GM19240 (cell line): ENCODE measurements around the gene HSBP1.

ENCODE experiments used
- DNase-seq: peaks from one replicate; pipeline ENCODE4 v3.0.0; 2011; ENCODE audit warnings: low spot score; ENCODE audit not compliant: insufficient read length

The HSBP1 gene

DNA sequence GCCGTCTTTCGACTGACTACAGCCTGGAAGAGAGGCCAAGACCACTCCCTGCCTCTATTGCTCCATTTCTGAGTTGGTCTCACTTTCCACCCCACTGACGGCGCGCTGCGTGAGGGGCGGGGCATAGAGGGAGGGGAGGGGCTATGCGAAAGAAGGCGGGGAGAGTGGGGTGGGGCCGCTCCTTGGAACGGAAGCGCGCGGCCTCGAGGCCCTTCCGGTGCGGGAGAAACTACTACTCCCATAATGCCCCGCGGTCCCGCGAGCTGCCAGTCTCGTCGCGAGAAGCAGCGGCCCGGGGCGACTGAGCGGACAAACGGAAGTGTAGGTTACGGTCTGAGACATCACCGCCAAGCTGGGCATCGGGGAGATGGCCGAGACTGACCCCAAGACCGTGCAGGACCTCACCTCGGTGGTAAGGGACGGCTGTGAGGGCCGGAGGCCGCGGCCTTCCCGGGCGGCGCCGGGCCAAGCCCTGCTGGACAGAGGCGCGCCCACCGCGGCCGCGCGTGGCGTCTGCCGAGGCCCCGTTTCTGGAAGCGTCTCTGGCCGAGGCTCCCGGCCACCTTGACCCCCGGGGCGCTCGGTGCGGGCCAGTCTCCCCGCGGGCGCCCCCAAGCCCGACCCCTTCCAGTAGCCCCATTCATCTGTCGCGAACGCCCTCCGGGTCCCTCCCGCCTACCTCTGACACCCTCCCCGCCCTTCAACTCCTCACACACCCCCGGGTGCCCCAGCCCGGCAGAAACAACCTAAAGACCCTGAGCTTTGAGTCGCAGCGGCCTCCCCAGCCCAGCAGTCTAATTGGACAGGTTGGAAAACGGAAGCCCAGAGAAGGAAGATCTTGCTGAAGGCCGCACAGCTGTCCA, at the start of gene HSBP1:
TSS of gene HSBP1 (plus strand) at position 269 of the 863 bp plus-strand sequence. CDS start at position 368, 99 bp downstream.
- DNase-seq: peak; percentile 93

DNA sequence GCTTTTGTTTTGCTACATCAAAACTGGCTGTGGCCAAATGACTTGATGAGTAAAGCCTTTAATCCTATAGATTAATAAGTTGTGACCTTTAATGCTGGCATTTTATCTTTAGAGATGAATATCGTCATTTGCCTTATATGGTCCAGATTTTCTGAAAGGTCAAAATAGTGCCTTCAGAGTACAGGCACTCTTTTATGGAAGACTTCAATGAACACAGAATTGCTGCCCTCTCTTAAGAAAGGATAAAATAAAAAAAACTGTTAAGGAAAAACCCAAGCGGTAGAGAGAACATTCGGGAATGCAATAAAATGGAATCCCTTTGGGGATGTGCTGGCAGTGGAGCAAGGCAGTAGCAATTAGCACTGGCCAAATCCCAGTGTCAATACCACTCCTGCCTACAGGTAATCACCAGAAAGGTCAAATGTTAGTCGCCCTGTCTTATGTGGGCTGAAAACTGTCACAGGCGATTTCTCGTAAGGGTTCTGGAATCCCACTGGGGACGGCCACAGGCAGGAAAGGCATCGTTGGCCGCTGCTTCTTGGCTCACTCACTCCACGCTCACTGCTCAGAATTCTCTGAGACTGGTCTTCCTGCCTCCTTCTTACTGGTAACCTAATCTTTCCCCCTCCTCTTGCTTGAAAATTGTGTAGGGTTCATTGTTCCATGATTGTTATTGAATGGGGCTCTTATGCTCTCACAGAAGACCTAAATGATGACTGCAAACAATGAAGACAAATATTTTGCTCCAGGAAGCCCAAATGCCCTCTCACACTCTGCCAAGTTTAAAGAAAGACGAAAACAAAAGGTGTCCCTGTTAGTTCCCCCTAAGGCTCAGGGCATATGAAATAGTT, 45.4 kb upstream of the HSBP1 start:
- DNase-seq: no peak

DNA sequence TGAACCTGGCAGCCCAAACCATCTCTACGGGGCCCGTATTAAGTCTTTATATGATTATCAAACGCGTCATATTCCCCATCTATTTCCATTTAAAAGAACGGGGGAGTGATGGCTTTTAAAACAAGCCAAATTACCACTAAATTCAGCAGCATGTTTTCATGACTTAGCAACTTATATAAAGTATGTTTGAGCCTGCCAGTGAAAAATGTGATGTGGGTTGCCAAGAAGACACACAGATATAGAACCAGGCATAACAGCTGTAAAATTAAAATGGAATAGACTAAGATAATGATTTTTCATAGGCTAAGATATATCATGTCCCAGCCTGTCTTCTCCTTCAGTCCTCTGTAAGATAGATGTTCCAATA, 44.8 kb upstream of the HSBP1 start:
- no peak for DNase-seq

DNA sequence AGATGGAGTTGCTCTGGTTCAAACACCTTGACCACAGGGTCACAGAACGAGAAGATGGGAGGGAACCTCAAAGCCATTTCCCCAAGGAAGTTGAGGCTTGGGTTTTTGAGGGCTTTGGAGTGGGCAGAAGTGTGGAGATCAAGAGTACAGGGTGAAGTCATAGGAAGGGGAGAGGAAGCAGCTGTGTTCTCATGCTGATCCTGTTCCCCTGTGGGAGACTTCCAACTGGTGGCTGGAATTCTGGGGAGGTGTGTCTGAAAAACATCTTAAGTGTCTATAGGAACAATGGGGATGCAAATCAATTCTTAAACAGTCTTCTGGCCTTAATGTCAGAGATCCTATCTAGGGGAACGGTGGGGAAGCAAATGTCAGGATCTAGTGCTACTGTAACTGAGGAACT, 38.8 kb upstream of the HSBP1 start:
- no peak for DNase-seq

DNA sequence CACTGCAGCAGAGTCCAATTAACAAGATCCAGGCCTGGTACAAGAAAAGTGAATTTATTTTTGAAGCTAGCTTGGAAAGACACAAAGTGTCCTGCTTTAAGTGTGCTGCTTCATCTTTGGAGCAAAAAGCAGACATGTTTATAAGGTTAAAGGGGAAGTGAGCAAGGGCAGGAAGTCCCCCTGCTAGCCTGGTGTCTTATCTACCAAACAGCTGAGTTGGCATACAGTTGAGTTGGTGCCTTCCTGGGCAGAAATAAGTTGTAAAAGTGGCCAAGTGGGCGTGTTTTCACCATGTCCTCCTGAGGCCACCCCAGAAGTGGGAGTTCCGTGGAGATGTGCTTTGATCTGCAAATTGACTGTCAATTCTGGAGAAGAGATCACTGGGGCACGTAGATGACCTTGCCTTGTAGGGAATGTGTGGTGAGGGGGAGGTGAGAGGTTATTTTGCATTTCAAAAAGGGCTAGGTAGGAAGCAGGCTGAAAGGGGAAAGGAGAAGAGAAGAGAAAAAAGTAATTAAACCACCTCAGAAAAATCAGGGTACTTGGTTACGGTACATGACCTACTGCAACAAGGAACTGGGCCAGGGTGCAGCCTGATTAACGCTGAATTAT, 38.3 kb upstream of the HSBP1 start:
- DNase-seq: no peak

DNA sequence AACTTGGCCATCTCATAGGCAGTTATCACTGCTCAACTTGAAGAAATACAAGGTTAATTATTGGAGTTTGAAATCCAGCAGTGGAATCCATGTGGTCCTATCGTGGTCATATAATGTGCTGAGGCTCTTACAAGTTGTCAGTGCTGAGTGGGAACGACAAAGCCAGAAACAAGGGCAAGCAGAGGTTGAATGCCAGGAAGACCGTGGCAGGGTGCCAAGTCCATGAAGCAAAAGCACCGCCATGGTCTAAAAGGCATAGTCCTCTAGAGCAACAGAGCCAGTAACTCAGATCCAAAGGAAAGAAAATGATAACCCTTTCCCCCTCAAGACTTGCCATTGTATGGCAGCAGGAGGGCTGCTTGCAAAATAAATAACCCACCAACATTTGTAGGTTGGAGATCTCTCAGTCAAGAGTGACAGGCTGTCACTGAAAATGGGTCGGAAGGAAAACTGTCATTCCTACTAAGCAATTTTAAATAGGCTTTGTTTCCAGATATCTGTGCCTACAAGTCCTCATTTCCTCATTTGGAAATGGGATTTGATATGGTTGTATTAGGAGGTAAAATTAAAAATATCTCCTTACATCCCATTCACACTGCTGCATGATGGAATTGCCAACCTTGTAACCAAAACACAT, 36.4 kb upstream of the HSBP1 start:
- DNase-seq: no peak

DNA sequence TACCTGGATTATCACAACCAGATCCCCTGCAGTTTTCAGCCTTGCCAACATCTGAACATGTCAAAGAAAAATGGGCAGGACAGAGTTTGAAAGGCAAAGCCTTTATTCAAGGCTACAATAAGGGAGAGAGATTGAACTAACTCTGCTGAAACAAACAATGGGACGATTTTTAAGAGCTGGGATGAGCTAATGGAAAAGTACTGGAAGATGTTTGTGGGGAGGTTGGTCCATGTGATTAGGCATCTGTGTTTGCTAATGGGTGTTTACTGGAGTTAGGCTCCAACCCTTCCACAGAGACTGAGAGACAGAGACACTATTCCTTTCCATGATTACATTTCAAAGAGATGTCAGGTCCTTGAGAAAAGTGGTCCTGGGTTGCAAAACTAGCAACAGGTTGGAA, 35.0 kb upstream of the HSBP1 start:
- no peak for DNase-seq

DNA sequence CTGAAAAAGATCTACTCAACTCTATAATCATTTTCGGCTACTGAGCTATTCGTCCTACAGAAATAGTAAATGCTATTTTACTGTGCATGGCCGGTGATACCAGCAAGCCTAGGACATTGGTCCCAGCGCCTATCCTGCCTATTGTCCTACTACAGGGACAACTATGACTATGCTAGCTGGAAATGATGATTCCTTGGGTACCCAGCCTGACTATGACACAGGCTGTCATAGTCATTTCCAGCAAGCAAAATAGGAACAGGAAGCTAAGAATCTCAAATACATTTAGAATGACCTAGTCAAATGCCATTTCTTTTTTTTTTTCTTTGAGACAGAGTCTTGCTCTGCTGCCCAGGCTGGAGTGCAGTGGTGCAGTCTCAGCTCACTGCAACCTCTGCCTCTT, 33.7 kb upstream of the HSBP1 start:
- DNase-seq: no peak

DNA sequence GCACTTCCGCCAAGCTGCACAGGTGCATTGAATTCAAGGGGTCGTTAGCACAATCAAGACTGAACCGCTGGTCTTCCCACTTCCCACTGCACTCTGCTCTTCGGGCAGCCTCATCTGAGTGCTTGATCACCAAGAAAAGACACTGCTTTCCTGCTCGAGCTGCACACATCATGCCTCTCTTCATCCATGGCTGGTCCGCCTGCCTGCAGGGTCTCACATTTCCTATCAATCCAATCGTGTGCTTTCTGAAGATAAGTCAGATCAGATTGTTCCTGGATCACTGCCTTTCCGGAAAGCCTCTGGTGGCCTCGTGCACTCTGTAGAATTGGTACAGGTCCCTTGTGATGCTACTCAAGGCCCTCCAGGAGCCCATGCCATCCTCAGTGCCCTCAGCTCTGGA, 30.8 kb upstream of the HSBP1 start:
- no peak for DNase-seq

DNA sequence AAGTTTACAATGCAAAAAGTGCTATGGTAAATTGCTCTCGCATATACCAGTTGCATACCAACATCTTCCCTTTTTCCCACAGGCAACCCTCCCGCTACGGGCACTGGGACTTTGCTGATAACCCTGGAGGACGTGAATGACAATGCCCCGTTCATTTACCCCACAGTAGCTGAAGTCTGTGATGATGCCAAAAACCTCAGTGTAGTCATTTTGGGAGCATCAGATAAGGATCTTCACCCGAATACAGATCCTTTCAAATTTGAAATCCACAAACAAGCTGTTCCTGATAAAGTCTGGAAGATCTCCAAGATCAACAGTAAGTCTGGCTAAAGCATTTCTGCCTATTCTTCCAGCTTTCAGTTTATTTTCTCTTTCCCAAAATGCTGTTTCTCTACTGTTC, 27.9 kb upstream of the HSBP1 start:
- no peak for DNase-seq

DNA sequence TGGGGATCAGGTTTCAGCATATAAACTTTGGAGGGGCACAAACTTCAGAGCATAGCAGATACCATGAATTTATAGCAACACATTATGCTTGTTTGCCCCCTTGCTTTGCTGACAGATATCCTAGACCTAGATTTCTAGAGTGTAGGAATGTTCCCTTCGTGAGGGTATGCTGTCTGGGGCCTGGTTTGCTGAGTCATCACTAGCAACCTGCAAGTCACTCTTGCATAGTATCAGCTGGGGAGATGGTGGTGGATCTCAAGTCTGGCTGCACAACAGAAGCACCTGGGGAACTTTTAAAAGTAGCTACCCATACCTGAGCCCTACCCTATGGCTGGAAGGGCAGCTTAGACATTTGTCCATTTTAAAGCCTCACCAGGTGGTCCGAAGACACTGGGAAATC, 22.3 kb upstream of the HSBP1 start:
- DNase-seq: no peak

DNA sequence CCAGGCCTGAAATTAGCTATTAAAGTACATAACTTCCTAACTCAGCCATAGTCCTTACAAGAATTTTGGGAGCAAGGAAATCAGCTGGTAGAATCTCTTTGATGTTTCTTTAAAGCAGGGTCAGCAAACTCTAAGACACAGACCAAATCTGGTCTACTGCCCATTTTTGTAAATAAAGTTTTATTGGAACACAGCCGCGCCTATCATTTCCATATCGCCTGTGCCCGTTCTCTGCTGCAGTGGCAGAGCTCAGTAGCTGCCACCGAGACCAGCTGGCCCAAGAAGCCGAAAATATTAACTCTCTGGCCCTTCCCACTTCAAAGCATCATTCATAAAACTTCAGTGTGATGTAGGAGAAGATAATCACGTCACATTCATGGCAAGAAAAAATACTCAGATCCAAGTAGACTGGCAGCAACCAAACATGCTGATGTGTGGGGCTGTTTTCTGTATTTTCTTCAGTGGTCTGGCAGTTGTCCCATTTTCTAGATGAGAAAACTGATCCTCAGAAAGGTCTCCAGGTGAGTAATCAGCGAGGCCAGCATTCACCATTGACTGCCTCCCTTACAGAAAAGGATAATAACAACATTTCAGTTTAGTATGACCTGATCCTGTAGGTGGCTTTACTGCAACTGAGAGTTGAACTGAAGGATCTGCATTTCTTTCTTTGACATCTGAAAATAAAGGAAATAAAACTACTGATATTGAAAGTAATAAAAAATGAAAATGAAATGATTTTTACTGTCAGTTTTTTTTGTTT, 18.0 kb upstream of the HSBP1 start:
- DNase-seq: no peak

DNA sequence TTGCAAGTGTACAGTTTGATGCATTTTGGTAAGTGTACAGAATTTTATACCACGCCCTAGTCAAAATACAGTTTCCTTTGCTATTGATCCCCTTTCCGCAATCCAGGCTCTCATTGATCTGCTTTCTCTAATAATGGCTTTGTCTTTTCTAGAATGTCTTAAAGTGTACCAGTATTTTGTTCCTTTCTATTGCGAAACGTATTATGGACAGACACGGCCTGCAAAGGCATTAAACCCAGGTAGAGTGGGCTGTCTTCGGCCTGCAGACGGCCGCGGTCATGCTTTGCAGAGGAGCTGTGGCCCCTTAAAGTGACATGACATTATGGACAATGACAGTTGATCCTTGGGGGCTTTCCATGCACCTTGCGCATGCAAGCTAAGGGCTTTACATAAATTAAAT, 15.9 kb upstream of the HSBP1 start:
- DNase-seq: no peak

DNA sequence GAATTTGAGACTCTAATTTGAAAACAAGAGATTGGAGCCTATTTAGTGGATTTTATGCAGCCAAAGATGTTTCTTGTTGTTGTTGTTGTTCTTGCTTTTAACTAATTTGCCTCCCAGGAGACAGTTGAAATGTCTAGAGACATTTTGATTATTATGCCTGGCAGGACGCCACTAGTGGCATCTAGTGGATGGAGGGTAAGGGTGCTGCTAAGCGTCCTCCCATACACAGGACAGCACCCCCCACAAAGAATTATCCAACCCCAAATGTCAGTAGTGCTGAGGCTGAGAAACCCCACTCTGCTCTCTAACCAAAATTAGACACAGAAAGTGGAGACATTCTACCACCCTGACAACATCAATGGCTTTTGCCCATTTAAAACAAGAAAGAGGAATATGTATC, 15.4 kb upstream of the HSBP1 start:
- no peak for DNase-seq

DNA sequence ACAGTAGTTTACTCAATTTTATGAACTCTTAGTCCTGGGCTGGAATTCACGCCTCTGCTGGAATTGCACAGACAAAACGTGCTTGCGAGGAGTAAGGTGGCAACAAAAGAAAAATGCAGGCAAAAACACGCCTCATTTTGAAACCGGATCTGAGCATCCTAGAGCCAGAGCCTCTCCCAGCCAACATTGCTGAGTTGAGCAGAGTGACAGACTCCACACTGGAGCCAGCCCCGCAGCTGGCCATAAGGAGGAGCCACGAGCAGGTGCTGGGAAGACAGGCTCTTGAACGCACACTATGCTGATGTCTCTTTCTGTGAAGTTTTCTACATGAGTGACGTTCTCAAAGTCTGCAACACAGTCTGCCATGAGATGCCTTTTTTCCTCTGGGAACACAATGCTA, 14.6 kb upstream of the HSBP1 start:
- no peak for DNase-seq

DNA sequence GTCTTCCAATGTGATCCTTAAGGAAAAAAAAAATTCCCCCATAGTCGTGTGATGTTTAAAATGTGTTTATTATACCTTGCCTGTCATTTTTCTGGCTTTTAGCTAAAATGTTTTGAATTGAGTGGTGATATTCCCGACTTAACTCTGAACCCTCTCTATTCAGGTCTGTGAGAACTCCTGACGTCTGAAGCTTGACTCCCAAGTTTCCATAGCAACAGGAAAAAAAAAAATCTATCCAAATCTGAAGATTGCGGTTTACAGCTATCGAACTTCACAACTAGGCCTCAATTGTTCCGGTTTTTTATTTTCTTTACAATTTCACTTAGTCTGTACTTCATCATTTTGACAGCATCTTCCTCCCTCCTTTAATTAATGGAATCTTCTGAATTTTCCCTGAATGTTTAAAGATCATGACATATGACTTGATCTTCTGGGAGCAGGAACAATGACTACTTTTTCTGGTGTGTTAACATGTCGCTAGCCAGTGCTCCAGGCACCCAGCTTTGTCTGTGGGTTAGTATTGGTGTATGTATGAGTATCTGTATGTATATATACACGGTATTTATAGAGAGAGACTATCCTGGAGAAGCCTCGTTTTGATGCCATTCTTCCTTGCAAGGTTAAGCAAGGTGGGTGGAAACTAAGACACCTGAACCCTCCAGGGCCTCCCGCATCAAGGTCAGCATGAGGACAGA, 12.8 kb upstream of the HSBP1 start:
- DNase-seq: no peak

DNA sequence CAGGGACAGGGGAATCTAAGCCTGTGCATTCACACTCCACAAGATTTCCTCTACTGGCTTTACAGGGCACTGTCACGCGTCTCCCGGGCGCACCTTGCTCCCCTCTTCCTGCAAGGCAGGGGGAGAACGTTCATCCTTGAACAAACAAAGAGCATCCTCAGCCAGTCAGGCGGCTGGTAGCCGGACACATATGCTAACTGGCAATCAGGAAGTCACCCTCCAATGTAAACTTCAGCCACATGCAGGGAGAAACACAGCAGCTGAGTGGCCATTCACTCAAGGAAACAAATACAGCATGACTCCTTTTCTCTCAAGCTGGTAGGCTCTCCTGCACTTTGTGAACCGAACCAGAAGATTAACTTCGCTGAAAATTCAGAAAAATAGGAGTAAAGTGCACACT, 10.8 kb upstream of the HSBP1 start:
- DNase-seq: no peak

DNA sequence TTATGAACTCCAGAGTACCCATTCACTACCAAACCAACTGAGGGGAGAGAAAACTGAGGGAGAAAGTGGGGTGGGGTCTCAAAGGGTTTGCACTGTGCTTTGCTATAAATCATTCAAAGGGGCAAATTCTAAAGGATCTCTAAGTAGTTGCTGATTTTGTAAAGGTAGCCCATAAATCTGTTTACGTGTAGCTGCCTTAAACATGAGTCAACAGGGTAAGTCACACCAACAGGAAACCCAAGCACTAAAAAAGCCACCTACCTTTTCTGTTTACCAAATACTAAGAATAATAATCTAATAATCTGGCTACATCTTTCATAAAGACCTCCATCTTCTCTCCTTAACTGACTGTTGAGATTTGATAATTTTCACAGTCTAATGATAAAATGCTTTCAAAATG, 8.4 kb upstream of the HSBP1 start:
- DNase-seq: no peak

DNA sequence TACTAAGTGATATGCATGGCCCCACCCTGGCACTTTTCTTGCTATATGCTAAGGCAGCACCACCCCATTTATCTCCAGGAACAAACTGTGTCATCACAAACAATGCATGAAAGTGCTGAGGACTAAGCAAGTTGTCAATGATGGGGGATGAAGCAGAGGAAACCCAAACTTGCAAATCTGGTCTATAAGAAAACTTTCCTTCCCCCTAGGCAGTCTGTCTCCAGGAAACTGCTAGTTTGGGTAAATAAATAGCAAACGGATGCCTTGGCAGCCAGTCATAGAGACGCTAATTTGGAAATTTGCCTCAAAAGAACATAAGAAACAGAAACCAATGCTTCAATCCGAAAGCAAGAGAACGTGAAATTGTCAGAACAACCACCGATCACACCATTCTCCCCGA, 5.6 kb upstream of the HSBP1 start:
- no peak for DNase-seq

DNA sequence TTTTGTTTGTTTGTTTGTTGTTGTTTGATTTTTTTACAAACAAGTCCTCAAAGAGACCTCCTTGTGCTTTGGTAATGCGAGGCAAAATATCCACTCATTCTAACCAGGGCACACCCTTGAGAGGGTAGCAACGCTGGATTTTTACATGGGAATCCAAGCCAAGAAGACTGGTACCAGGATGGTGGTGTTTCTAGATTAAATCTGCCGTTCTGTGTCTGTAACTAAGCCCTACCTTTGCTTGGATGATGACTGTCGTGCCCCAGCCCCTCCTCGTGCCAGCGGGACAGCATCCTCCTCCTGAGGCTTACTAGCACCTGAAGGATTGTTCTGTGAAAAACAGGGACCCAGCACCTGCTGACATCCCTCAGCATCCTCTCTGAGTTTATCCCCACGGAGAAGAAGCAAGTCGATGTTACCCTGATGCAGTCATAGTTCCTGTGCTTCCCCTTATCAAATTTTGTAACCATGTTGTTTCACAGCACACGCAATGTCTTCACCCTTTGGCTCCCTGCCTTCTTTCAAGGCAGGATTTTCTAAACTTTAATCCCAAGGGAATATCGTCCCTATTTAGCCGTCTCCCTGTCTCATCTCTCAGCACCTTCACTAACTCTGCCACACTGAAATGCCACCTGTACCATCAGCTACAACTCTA, 5.1 kb upstream of the HSBP1 start:
- DNase-seq: no peak
